ENCODE results near the gene FLVCR1. TPM values are rescaled to one million over a fixed set of nuclear protein-coding genes. Genes with fewer than 3 reads are reported as not detected.
A peak's percentile ranks its signal among the peaks of the same experiment; 100 is the strongest.
"Not testable (repeated sequence)": the region's sequence is repeated elsewhere in the genome, so short reads cannot be mapped to it uniquely, and the experiment has no call there.

The FLVCR1 gene
- total RNA-seq, 4 donors from 2014 or later = 19.8 to 83.4 (median 41.5) TPM

DNA sequence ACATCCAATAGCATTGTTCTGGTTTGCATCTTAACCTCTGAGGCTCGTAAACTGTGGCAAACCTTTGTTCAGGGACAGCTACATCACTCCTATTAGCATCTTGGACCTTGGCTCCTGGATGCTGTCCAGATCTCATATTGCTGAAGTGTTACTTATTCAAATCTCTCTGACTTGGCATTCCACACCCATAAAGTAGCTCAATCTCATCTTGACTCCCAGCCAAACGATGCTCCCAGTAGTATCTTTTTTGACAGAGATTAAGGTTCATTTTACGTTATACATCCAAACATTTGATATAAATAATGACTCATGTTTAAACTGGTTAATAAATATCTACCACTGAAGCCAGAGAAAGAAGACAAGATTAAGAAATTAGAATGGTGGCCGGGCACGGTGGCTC is 4.4 kb upstream of the FLVCR1 start:
- Histone ChIP-seq H3K4me3 (no peak overlapping the region), H3K27ac (peak overlapping the region in 2 of 4 donors; percentile 25 to 50), H3K9me3 (no peaks in the 10 kb centered on the region), H3K27me3 (no peaks in the 10 kb centered on the region), H3K4me1 (peaks cover 0 to 7% (median 2%) of the 10 kb centered on the region in 4 donors), H3K36me3 (no peaks in the 10 kb centered on the region)
- DNase-seq = peak in 1 of 3 donors; percentile 90
- TF ChIP-seq POLR2A (IDR thresholded peaks at IDR 0.05) (no peak), CTCF (IDR thresholded peaks at IDR 0.05) (no peak)

DNA sequence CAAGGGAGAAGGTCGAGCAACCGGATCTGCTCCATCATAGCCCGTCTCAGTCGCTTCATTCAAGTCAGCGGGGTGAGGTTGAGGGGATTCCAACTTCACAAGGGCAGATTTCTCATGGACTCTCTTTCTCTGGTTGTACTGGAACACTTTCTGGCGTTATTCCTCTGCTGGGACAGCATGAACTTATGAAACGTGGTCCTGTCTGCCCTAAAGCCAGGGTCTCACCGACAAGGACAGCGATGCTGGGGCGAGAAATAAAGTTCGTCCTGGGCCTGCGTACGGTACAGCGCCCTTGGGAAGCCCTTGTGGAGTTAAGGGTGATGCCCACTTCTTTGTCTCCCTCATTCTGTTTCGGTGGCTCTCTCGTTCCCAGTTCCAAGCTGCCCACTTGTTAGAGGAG is 1.3 kb upstream of the FLVCR1 start:
- Histone ChIP-seq H3K4me1 (peaks cover 0 to 21% (median 2%) of the 10 kb centered on the region in 4 donors), H3K4me3 (peak overlapping the region in 2 of 4 donors; percentile 70 to 98), H3K27me3 (no peaks in the 10 kb centered on the region), H3K27ac (peak overlapping the region in 3 of 4 donors; percentile 84 to 93 (median 88)), H3K9me3 (no peaks in the 10 kb centered on the region), H3K36me3 (no peaks in the 10 kb centered on the region)
- TF ChIP-seq CTCF (IDR thresholded peaks at IDR 0.05) (no peak), POLR2A (IDR thresholded peaks at IDR 0.05) (no peak)
- no peak for DNase-seq

GRCh38 chr1:212858461-212859265 is 588 bp downstream of the FLVCR1 start:
- H3K9me3 ChIP-seq = no peaks in the 10 kb centered on the region
- peak overlapping the region; percentile 70 to 98 (median 96) for H3K4me3 ChIP-seq
- TF ChIP-seq CTCF (IDR thresholded peaks at IDR 0.05) = no peak
- no peak for TF ChIP-seq POLR2A (IDR thresholded peaks at IDR 0.05)
- peak overlapping the region; percentile 84 to 93 (median 88) for H3K27ac ChIP-seq
- peaks cover 0 to 3% (median 0%) of the 10 kb centered on the region in 3 donors for H3K36me3 ChIP-seq
- H3K4me1 ChIP-seq = peaks cover 0 to 26% (median 2%) of the 10 kb centered on the region in 4 donors
- no peaks in the 10 kb centered on the region for H3K27me3 ChIP-seq
- DNase-seq = peak; percentile 18 to 58 (median 51)

GRCh38 chr1:212860713-212861581 is 2.9 kb downstream of the FLVCR1 start:
- H3K4me1 ChIP-seq = peaks cover 0 to 26% (median 2%) of the 10 kb centered on the region in 4 donors
- DNase-seq = no peak
- H3K4me3 ChIP-seq = peak overlapping the region in 2 of 4 donors; percentile 23 to 70
- no peak overlapping the region for H3K27ac ChIP-seq
- no peak for TF ChIP-seq POLR2A (IDR thresholded peaks at IDR 0.05)
- no peaks in the 10 kb centered on the region for H3K27me3 ChIP-seq
- H3K36me3 ChIP-seq = peaks cover 0 to 9% (median 0%) of the 10 kb centered on the region in 3 donors
- H3K9me3 ChIP-seq = no peaks in the 10 kb centered on the region

DNA sequence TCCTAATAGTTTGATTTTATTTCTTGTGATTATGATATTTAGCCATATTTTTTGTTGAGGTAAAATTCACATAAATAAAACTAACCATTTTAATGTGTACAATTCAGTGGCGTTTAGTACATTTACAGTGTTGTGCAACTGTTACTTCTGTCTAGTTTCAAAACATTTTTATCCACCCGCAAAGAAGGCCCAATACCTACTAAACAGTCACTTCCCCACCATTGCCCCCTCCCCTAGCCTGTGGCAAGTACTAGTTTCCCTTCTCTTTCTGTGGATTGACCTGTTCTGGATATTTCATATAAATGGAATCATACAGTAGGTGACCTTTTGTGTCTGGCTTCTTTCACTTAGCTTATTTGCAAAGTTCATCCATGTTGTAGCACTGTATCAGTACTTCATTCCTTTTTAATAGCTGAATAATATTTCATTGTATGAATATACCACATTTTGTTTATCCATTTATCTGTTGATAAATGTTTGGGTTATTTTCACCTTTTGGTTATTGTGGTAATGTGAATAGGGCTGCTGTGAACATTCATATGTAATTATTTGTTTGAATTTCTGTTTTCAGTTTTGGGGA is 4.1 kb downstream of the FLVCR1 start:
- Histone ChIP-seq H3K36me3 (peaks cover 0 to 9% (median 0%) of the 10 kb centered on the region in 3 donors), H3K27ac (no peak overlapping the region), H3K4me3 (no peak overlapping the region), H3K27me3 (no peaks in the 10 kb centered on the region), H3K9me3 (no peaks in the 10 kb centered on the region), H3K4me1 (peaks cover 0 to 21% (median under 1%) of the 10 kb centered on the region in 4 donors)
- TF ChIP-seq CTCF (IDR thresholded peaks at IDR 0.05) (no peak), POLR2A (IDR thresholded peaks at IDR 0.05) (no peak)
- DNase-seq = no peak

GRCh38 chr1:212863345-212863744 is 5.3 kb downstream of the FLVCR1 start:
- not testable (repeated sequence) for H3K4me3 ChIP-seq, H3K27me3 ChIP-seq, H3K27ac ChIP-seq, DNase-seq, H3K9me3 ChIP-seq
- Histone ChIP-seq H3K4me1 (peaks cover 0 to 19% (median 0%) of the 10 kb centered on the region in 4 donors), H3K36me3 (peaks cover 0 to 18% (median 0%) of the 10 kb centered on the region in 3 donors)

All from Peyer's patch (tissue), 4 donors.